Large intestine (tissue), 3 donors: ENCODE measurements around the gene TAF8. TPM values are rescaled to one million over a fixed set of nuclear protein-coding genes. Genes with fewer than 3 reads are reported as not detected.

Experiments
- DNase-seq, 2 donors: peaks; one replicate each; pipeline versions ENCODE4 v3.0.0 to v3.0.0-alpha.2; 2013
- H3K27ac ChIP-seq: one replicate; pipeline ENCODE4 v1.5.1; 2013; ENCODE audit warnings: low read length
- H3K27me3 ChIP-seq: 2 replicates; pipeline ENCODE4 v1.6.1; 2013; ENCODE audit warnings: low read length; ENCODE audit not compliant: control insufficient read depth, insufficient read depth
- H3K36me3 ChIP-seq: 2 replicates; pipeline ENCODE4 v1.6.1; 2013; ENCODE audit warnings: low read length; ENCODE audit not compliant: control insufficient read depth, insufficient read depth
- H3K4me1 ChIP-seq: one replicate; pipeline ENCODE4 v1.6.1; 2013; ENCODE audit warnings: low read length; ENCODE audit not compliant: control insufficient read depth, insufficient read depth
- H3K4me3 ChIP-seq: one replicate; pipeline ENCODE4 v1.5.1; 2013; ENCODE audit warnings: low read length
- H3K9me3 ChIP-seq: one replicate; pipeline ENCODE4 v1.6.1; 2013; ENCODE audit warnings: mild to moderate bottlenecking, low read depth, low read length, moderate library complexity; ENCODE audit not compliant: control insufficient read depth
- WGBS: methylation state at CpG from one replicate; pipeline ENCODE4 v1.1.5; 2013; ENCODE audit warnings: low lambda C conversion rate; ENCODE audit not compliant: insufficient coverage; 5-methylcytosine and 5-hydroxymethylcytosine counted together
- polyA plus RNA-seq: library from polyadenylated mRNA; unstranded; fragments of 120-200 nt; gene quantifications from one replicate; pipeline ENCODE4 v1.2.1, GENCODE V29; 2013

TAF8 gene
- polyA plus RNA-seq, 1 donor = 32.7 TPM

GRCh38 chr6:42095776-42096541 lies 45.6 kb downstream of the TAF8 start:
- DNase-seq = peak in 1 of 2 donors; percentile 42
- Histone ChIP-seq H3K27me3 (no peaks in the 10 kb centered on the region), H3K27ac (peak overlapping the region; percentile 11), H3K4me3 (no peak overlapping the region), H3K4me1 (peaks cover 60% of the 10 kb centered on the region), H3K9me3 (no peaks in the 10 kb centered on the region), H3K36me3 (no peaks in the 10 kb centered on the region)
- WGBS = 40% methylated on average over 1 of the region's 10 CpGs

- H3K4me3 ChIP-seq = no peak overlapping the region
- DNase-seq = peak; percentile 71 to 84
- WGBS = no CpG with 5 or more reads among the region's 13 CpGs
- H3K4me1 ChIP-seq = peaks cover 82% of the 10 kb centered on the region
- no peaks in the 10 kb centered on the region for H3K9me3 ChIP-seq
- peaks cover 12% of the 10 kb centered on the region for H3K36me3 ChIP-seq
- H3K27me3 ChIP-seq = no peaks in the 10 kb centered on the region
- peak overlapping the region; percentile 85 for H3K27ac ChIP-seq
Observed at GRCh38 chr6:42099340-42100028, 49.2 kb downstream of the TAF8 start.

- peaks cover 88% of the 10 kb centered on the region for H3K4me1 ChIP-seq
- peaks cover 18% of the 10 kb centered on the region for H3K36me3 ChIP-seq
- H3K27me3 ChIP-seq = no peaks in the 10 kb centered on the region
- no peak overlapping the region for H3K4me3 ChIP-seq
- H3K9me3 ChIP-seq = no peaks in the 10 kb centered on the region
- H3K27ac ChIP-seq = peak overlapping the region; percentile 85
- peak; percentile 83 to 92 for DNase-seq
- no CpG with 5 or more reads among the region's 14 CpGs for WGBS
Observed at GRCh38 chr6:42100029-42100901, 49.9 kb downstream of the TAF8 start.

- H3K4me1 ChIP-seq = peaks cover 91% of the 10 kb centered on the region
- 77% methylated on average over 3 of the region's 8 CpGs for WGBS
- peak overlapping the region; percentile 85 for H3K27ac ChIP-seq
Observed at GRCh38 chr6:42101186-42101657, 50.9 kb downstream of the TAF8 start.

GRCh38 chr6:42103216-42103615 lies 52.9 kb downstream of the TAF8 start:
- peak overlapping the region; percentile 85 for H3K27ac ChIP-seq
- no peak overlapping the region for H3K4me3 ChIP-seq
- no peaks in the 10 kb centered on the region for H3K9me3 ChIP-seq
- no CpG with 5 or more reads among the region's 7 CpGs for WGBS
- peaks cover 29% of the 10 kb centered on the region for H3K36me3 ChIP-seq
- peaks cover 88% of the 10 kb centered on the region for H3K4me1 ChIP-seq
- DNase-seq = peak; percentile 78 to 89
- no peaks in the 10 kb centered on the region for H3K27me3 ChIP-seq

More at GRCh38 chr6:42101186-42101657, 50.9 kb downstream of the TAF8 start:
- peak; percentile 70 to 81 for DNase-seq
- H3K9me3 ChIP-seq = no peaks in the 10 kb centered on the region
- H3K27me3 ChIP-seq = no peaks in the 10 kb centered on the region
- H3K4me3 ChIP-seq = no peak overlapping the region
- H3K36me3 ChIP-seq = peaks cover 25% of the 10 kb centered on the region

- Histone ChIP-seq H3K4me1 (peaks cover 83% of the 10 kb centered on the region), H3K27me3 (no peaks in the 10 kb centered on the region), H3K4me3 (no peak overlapping the region), H3K27ac (peak overlapping the region; percentile 85), H3K36me3 (peaks cover 34% of the 10 kb centered on the region), H3K9me3 (no peaks in the 10 kb centered on the region)
- WGBS = no CpG with 5 or more reads among the region's 12 CpGs
- no peak for DNase-seq
Observed at GRCh38 chr6:42103753-42104094, 53.4 kb downstream of the TAF8 start.

- Histone ChIP-seq H3K4me1 (peaks cover 77% of the 10 kb centered on the region), H3K27ac (peak overlapping the region; percentile 85)
Observed at GRCh38 chr6:42104095-42104803, 53.9 kb downstream of the TAF8 start.

GRCh38 chr6:42104804-42105125 lies 54.4 kb downstream of the TAF8 start:
- Histone ChIP-seq H3K4me1 (peaks cover 72% of the 10 kb centered on the region), H3K27me3 (no peaks in the 10 kb centered on the region), H3K4me3 (no peak overlapping the region), H3K27ac (peak overlapping the region; percentile 94), H3K36me3 (peaks cover 40% of the 10 kb centered on the region), H3K9me3 (no peaks in the 10 kb centered on the region)
- no CpG with 5 or more reads among the region's 16 CpGs for WGBS
- no peak for DNase-seq

More at GRCh38 chr6:42104095-42104803, 53.9 kb downstream of the TAF8 start:
- Histone ChIP-seq H3K9me3 (no peaks in the 10 kb centered on the region), H3K4me3 (peak overlapping the region; percentile 13), H3K36me3 (peaks cover 36% of the 10 kb centered on the region), H3K27me3 (no peaks in the 10 kb centered on the region)
- WGBS = no CpG with 5 or more reads among the region's 66 CpGs
- DNase-seq = peak; percentile 78 to 80

GRCh38 chr6:42105156-42105648 lies 54.9 kb downstream of the TAF8 start:
- Histone ChIP-seq H3K4me3 (no peak overlapping the region), H3K9me3 (no peaks in the 10 kb centered on the region), H3K36me3 (peaks cover 42% of the 10 kb centered on the region), H3K27me3 (no peaks in the 10 kb centered on the region), H3K27ac (peak overlapping the region; percentile 94), H3K4me1 (peaks cover 68% of the 10 kb centered on the region)
- WGBS = no CpG with 5 or more reads among the region's 17 CpGs
- no peak for DNase-seq
